Smooth muscle cell (in vitro differentiated cells): ENCODE data around the gene RAPGEFL1. TPM values are rescaled to one million over a fixed set of nuclear protein-coding genes. Genes with fewer than 3 reads are reported as not detected.
A peak's percentile ranks its signal among the peaks of the same experiment; 100 is the strongest.

Experiments
- DNase-seq: peaks from one replicate; lab custom pipeline; 2025; ENCODE audit not compliant: unreplicated experiment; lab: John Stamatoyannopoulos, UW
- H2AFZ ChIP-seq: fragments of 200-600 bp; sonication (generic); 2 replicates; pipeline ENCODE4 v1.6.0; 2016; ENCODE audit warnings: antibody characterized with exemption, low read depth, mild to moderate bottlenecking
- H3F3A ChIP-seq: fragments of 200-600 bp; sonication (generic); 2 replicates; pipeline ENCODE4 v1.6.0; 2017; ENCODE audit warnings: antibody characterized with exemption, low read depth
- H3K27ac ChIP-seq: fragments of 200-600 bp; sonication (generic); 2 replicates; pipeline ENCODE4 v1.5.1; 2016; ENCODE audit warnings: low read depth, mild to moderate bottlenecking
- H3K27me3 ChIP-seq: fragments of 200-600 bp; sonication (generic); 2 replicates; pipeline ENCODE4 v1.6.1; 2016; ENCODE audit warnings: low read depth, mild to moderate bottlenecking
- H3K36me3 ChIP-seq: fragments of 200-600 bp; sonication (generic); 2 replicates; pipeline ENCODE4 v1.5.1; 2016; ENCODE audit warnings: low read depth
- H3K4me1 ChIP-seq: fragments of 200-600 bp; sonication (generic); 2 replicates; pipeline ENCODE4 v1.5.1; 2016; ENCODE audit warnings: low read depth
- H3K4me2 ChIP-seq: fragments of 200-600 bp; sonication (generic); 2 replicates; pipeline ENCODE4 v1.6.0; 2016; ENCODE audit warnings: mild to moderate bottlenecking
- H3K4me3 ChIP-seq: fragments of 200-600 bp; sonication (generic); 2 replicates; pipeline ENCODE4 v1.5.1; 2016; ENCODE audit warnings: mild to moderate bottlenecking
- H3K79me2 ChIP-seq: fragments of 200-600 bp; sonication (generic); 2 replicates; pipeline ENCODE4 v1.6.0; 2016; ENCODE audit warnings: low read depth, mild to moderate bottlenecking
- H3K9ac ChIP-seq: fragments of 200-600 bp; sonication (generic); 2 replicates; pipeline ENCODE4 v1.6.0; 2016; ENCODE audit warnings: low read depth
- H3K9me3 ChIP-seq: fragments of 200-600 bp; sonication (generic); replicated peaks from 2 replicates; pipeline ENCODE4 v1.5.1; 2016; ENCODE audit warnings: low read depth
- H4K20me1 ChIP-seq: fragments of 200-600 bp; sonication (generic); 2 replicates; pipeline ENCODE4 v1.6.0; 2016; ENCODE audit warnings: low read depth
- CTCF ChIP-seq: fragments of 200-600 bp; sonication (generic); IDR thresholded peaks from 2 replicates; pipeline ENCODE4 v1.5.1; 2017; ENCODE audit warnings: borderline replicate concordance, mild to moderate bottlenecking, antibody characterized with exemption; ENCODE audit not compliant: insufficient read depth, poor library complexity, severe bottlenecking
- WGBS: methylation state at CpG from one replicate; pipeline ENCODE4 v1.1.7; 2016; ENCODE audit warnings: low lambda C conversion rate; 5-methylcytosine and 5-hydroxymethylcytosine counted together
- polyA plus RNA-seq: library from polyadenylated mRNA; unstranded; fragments of >200 nt; fragmentation: Nextera tagmentation; extraction: Ambion mirVana; gene quantifications from 2 replicates; pipeline ENCODE4 v1.2.1, GENCODE V29; 2016
- total RNA-seq: library from RNA; depleted of rRNA; stranded (reverse); fragments of >200 nt; gene quantifications from 2 replicates; pipeline ENCODE4 v1.2.3, GENCODE V29; 2014

Gene RAPGEFL1
- total and polyA plus RNA-seq, 2 experiments from 2014 or later: 3.1 to 4.0 TPM

GRCh38 chr17:40218006-40218739, 40.9 kb downstream of the RAPGEFL1 start:
- no peaks in the 10 kb centered on the region for H3K4me1 ChIP-seq
- peaks cover 11% of the 10 kb centered on the region for H4K20me1 ChIP-seq
- H3K4me2 ChIP-seq: peak overlapping the region; percentile 88
- H3K79me2 ChIP-seq: peaks cover 26% of the 10 kb centered on the region
- H3K9ac ChIP-seq: peak overlapping the region; percentile 91
- no peaks in the 10 kb centered on the region for H3K27me3 ChIP-seq
- 76% methylated on average over 7 of the region's 7 CpGs for WGBS
- H3K27ac ChIP-seq: peak overlapping the region; percentile 95
- H3K36me3 ChIP-seq: no peaks in the 10 kb centered on the region
- no peaks in the 10 kb centered on the region for H3F3A ChIP-seq
- H3K4me3 ChIP-seq: peak overlapping the region; percentile 88
- TF ChIP-seq CTCF: no peak
- no peaks in the 10 kb centered on the region for H3K9me3 ChIP-seq
- DNase-seq: no peak
- peak overlapping the region; percentile 83 for H2AFZ ChIP-seq

GRCh38 chr17:40218740-40219593, 41.7 kb downstream of the RAPGEFL1 start, which contains the start of gene WIPF2:
Gene WIPF2, plus strand, starts transcription at chr17:40219304. Its CDS starts 37,156 bp downstream, at chr17:40256460.
- Histone ChIP-seq H3K36me3 (no peaks in the 10 kb centered on the region), H3F3A (no peaks in the 10 kb centered on the region), H3K27me3 (no peaks in the 10 kb centered on the region), H3K4me1 (no peaks in the 10 kb centered on the region), H3K9me3 (no peaks in the 10 kb centered on the region), H3K4me3 (peak within 1 kb of the TSS; percentile 88), H3K4me2 (peak within 1 kb of the TSS; percentile 88), H3K27ac (peak within 1 kb of the TSS; percentile 95), H4K20me1 (peaks cover 18% of the 10 kb centered on the region), H3K9ac (peak within 1 kb of the TSS; percentile 91), H2AFZ (peak within 1 kb of the TSS; percentile 83), H3K79me2 (peaks cover 34% of the 10 kb centered on the region)
- TF ChIP-seq CTCF: peak; percentile 56
- peak; percentile 85 for DNase-seq
- 6% methylated on average over 52 of the region's 59 CpGs for WGBS

GRCh38 chr17:40219594-40220338, 42.5 kb downstream of the RAPGEFL1 start:
- H3K27me3 ChIP-seq: no peaks in the 10 kb centered on the region
- peak overlapping the region; percentile 88 for H3K4me3 ChIP-seq
- DNase-seq: no peak
- H3K36me3 ChIP-seq: no peaks in the 10 kb centered on the region
- H4K20me1 ChIP-seq: peaks cover 26% of the 10 kb centered on the region
- TF ChIP-seq CTCF: no peak
- H3K79me2 ChIP-seq: peaks cover 40% of the 10 kb centered on the region
- 9% methylated on average over 19 of the region's 24 CpGs for WGBS
- no peaks in the 10 kb centered on the region for H3F3A ChIP-seq
- peak overlapping the region; percentile 88 for H3K4me2 ChIP-seq
- peak overlapping the region; percentile 95 for H3K27ac ChIP-seq
- H3K4me1 ChIP-seq: no peaks in the 10 kb centered on the region
- H2AFZ ChIP-seq: peak overlapping the region; percentile 65
- H3K9ac ChIP-seq: peak overlapping the region; percentile 91
- no peaks in the 10 kb centered on the region for H3K9me3 ChIP-seq
